HFF-Myc (cell line): ENCODE results near the gene RAD21L1.

ENCODE experiments used
- DNase-seq: peaks from one replicate; pipeline ENCODE4 v3.0.0-alpha.2; 2011; ENCODE audit warnings: low read depth; ENCODE audit errors: extremely low read depth
- H3K4me3 ChIP-seq: replicated peaks from 2 replicates; pipeline ENCODE4 v1.5.1; 2011; ENCODE audit warnings: low read depth, mild to moderate bottlenecking, control low read depth, low read length
- CTCF ChIP-seq: IDR thresholded peaks from 2 replicates; pipeline ENCODE4 v1.5.1; 2012; ENCODE audit warnings: mild to moderate bottlenecking, low read depth, low read length, control low read depth; ENCODE audit errors: missing control alignments

Gene RAD21L1

GRCh38 chr20:1187605-1188171 is 38.2 kb upstream of the RAD21L1 start:
- H3K4me3 ChIP-seq: no peak overlapping the region
- TF ChIP-seq CTCF: no peak
- no peak for DNase-seq

GRCh38 chr20:1188347-1188746 is 37.5 kb upstream of the RAD21L1 start:
- DNase-seq: no peak
- no peak for TF ChIP-seq CTCF
- no peak overlapping the region for H3K4me3 ChIP-seq

GRCh38 chr20:1189827-1190226 is 36.0 kb upstream of the RAD21L1 start:
- DNase-seq: no peak
- H3K4me3 ChIP-seq: no peak overlapping the region
- no peak for TF ChIP-seq CTCF

GRCh38 chr20:1190847-1191246 is 35.0 kb upstream of the RAD21L1 start:
- no peak for DNase-seq
- TF ChIP-seq CTCF: no peak
- H3K4me3 ChIP-seq: no peak overlapping the region

- TF ChIP-seq CTCF: no peak
- DNase-seq: no peak
- H3K4me3 ChIP-seq: no peak overlapping the region
Measured at GRCh38 chr20:1191299-1191698, 34.5 kb upstream of the RAD21L1 start.

- no peak overlapping the region for H3K4me3 ChIP-seq
- TF ChIP-seq CTCF: no peak
- no peak for DNase-seq
Measured at GRCh38 chr20:1195226-1195625, 30.6 kb upstream of the RAD21L1 start.

- no peak overlapping the region for H3K4me3 ChIP-seq
- TF ChIP-seq CTCF: no peak
- no peak for DNase-seq
Measured at GRCh38 chr20:1196634-1197033, 29.2 kb upstream of the RAD21L1 start.
